ENCODE measurements around the gene GBP7. TPM values are rescaled to one million over a fixed set of nuclear protein-coding genes. Genes with fewer than 3 reads are reported as not detected.

GBP7 gene
- total RNA-seq, result not detected

GRCh38 chr1:89175601-89176256, at the start of gene GBP7:
GBP7 (minus strand) TSS chr1:89176003; CDS start chr1:89171935, 4,068 bp downstream.

GRCh38 chr1:89198491-89199072, 22.8 kb upstream of the GBP7 start, which contains the start of gene GBP4:
GBP4 (minus strand) TSS chr1:89198942; CDS start chr1:89198834, 108 bp downstream.

GRCh38 chr1:89125913-89126580, 49.8 kb downstream of the GBP7 start, which contains the start of gene GBP2:
GBP2 (minus strand) TSS chr1:89126114; CDS start chr1:89121966, 4,148 bp downstream.

Other genes with a start within 250 kb of the GBP7 start
- gene KYAT3, start 183.4 kb downstream of the GBP7 start, total RNA-seq, result 20.8 TPM
- 11.8 TPM for gene RBMXL1, start 183.4 kb downstream of the GBP7 start, total RNA-seq
- gene GBP3, start 153.1 kb downstream of the GBP7 start, total RNA-seq, result 13.6 TPM
- gene GBP1, start 110.8 kb downstream of the GBP7 start, total RNA-seq, result 43.0 TPM
- gene GBP2, start 49.9 kb downstream of the GBP7 start, total RNA-seq, result 4.8 TPM
- 9.6 TPM for gene GBP4, start 22.9 kb upstream of the GBP7 start, total RNA-seq
- 0.53 TPM for gene GBP5, start 96.9 kb upstream of the GBP7 start, total RNA-seq
- 0.12 TPM for gene GBP6, start 188.1 kb upstream of the GBP7 start, total RNA-seq